Smooth muscle cell (in vitro differentiated cells): ENCODE measurements around the gene KCNK10. TPM values are rescaled to one million over a fixed set of nuclear protein-coding genes. Genes with fewer than 3 reads are reported as not detected.

Source experiments
- DNase-seq: peaks from one replicate; lab custom pipeline; 2025; ENCODE audit not compliant: unreplicated experiment; lab: John Stamatoyannopoulos, UW
- H2AFZ ChIP-seq: fragments of 200-600 bp; sonication (generic); 2 replicates; pipeline ENCODE4 v1.6.0; 2016; ENCODE audit warnings: antibody characterized with exemption, low read depth, mild to moderate bottlenecking
- H3F3A ChIP-seq: fragments of 200-600 bp; sonication (generic); 2 replicates; pipeline ENCODE4 v1.6.0; 2017; ENCODE audit warnings: antibody characterized with exemption, low read depth
- H3K27ac ChIP-seq: fragments of 200-600 bp; sonication (generic); 2 replicates; pipeline ENCODE4 v1.5.1; 2016; ENCODE audit warnings: low read depth, mild to moderate bottlenecking
- H3K27me3 ChIP-seq: fragments of 200-600 bp; sonication (generic); 2 replicates; pipeline ENCODE4 v1.6.1; 2016; ENCODE audit warnings: low read depth, mild to moderate bottlenecking
- H3K36me3 ChIP-seq: fragments of 200-600 bp; sonication (generic); 2 replicates; pipeline ENCODE4 v1.5.1; 2016; ENCODE audit warnings: low read depth
- H3K4me1 ChIP-seq: fragments of 200-600 bp; sonication (generic); 2 replicates; pipeline ENCODE4 v1.5.1; 2016; ENCODE audit warnings: low read depth
- H3K4me2 ChIP-seq: fragments of 200-600 bp; sonication (generic); 2 replicates; pipeline ENCODE4 v1.6.0; 2016; ENCODE audit warnings: mild to moderate bottlenecking
- H3K4me3 ChIP-seq: fragments of 200-600 bp; sonication (generic); 2 replicates; pipeline ENCODE4 v1.5.1; 2016; ENCODE audit warnings: mild to moderate bottlenecking
- H3K79me2 ChIP-seq: fragments of 200-600 bp; sonication (generic); 2 replicates; pipeline ENCODE4 v1.6.0; 2016; ENCODE audit warnings: low read depth, mild to moderate bottlenecking
- H3K9ac ChIP-seq: fragments of 200-600 bp; sonication (generic); 2 replicates; pipeline ENCODE4 v1.6.0; 2016; ENCODE audit warnings: low read depth
- H3K9me3 ChIP-seq: fragments of 200-600 bp; sonication (generic); replicated peaks from 2 replicates; pipeline ENCODE4 v1.5.1; 2016; ENCODE audit warnings: low read depth
- H4K20me1 ChIP-seq: fragments of 200-600 bp; sonication (generic); 2 replicates; pipeline ENCODE4 v1.6.0; 2016; ENCODE audit warnings: low read depth
- CTCF ChIP-seq: fragments of 200-600 bp; sonication (generic); IDR thresholded peaks from 2 replicates; pipeline ENCODE4 v1.5.1; 2017; ENCODE audit warnings: borderline replicate concordance, mild to moderate bottlenecking, antibody characterized with exemption; ENCODE audit not compliant: insufficient read depth, poor library complexity, severe bottlenecking
- WGBS: methylation state at CpG from one replicate; pipeline ENCODE4 v1.1.7; 2016; ENCODE audit warnings: low lambda C conversion rate; 5-methylcytosine and 5-hydroxymethylcytosine counted together
- polyA plus RNA-seq: library from polyadenylated mRNA; unstranded; fragments of >200 nt; fragmentation: Nextera tagmentation; extraction: Ambion mirVana; gene quantifications from 2 replicates; pipeline ENCODE4 v1.2.1, GENCODE V29; 2016
- total RNA-seq: library from RNA; depleted of rRNA; stranded (reverse); fragments of >200 nt; gene quantifications from 2 replicates; pipeline ENCODE4 v1.2.3, GENCODE V29; 2014

The KCNK10 gene
- total and polyA plus RNA-seq, 2 experiments from 2014 or later, result not detected

- H3K36me3 ChIP-seq, result no peaks in the 10 kb centered on the region
- no peak overlapping the region for H3K27ac ChIP-seq
- H3K79me2 ChIP-seq, result no peaks in the 10 kb centered on the region
- no peak for TF ChIP-seq CTCF
- no peak overlapping the region for H2AFZ ChIP-seq
- no peaks in the 10 kb centered on the region for H4K20me1 ChIP-seq
- no peak overlapping the region for H3K4me3 ChIP-seq
- H3K9ac ChIP-seq, result no peak overlapping the region
- peaks cover 27% of the 10 kb centered on the region for H3K4me1 ChIP-seq
- 80% methylated on average over 3 of the region's 3 CpGs for WGBS
- DNase-seq, result no peak
- H3K4me2 ChIP-seq, result no peak overlapping the region
- no peaks in the 10 kb centered on the region for H3K9me3 ChIP-seq
- no peaks in the 10 kb centered on the region for H3K27me3 ChIP-seq
- no peaks in the 10 kb centered on the region for H3F3A ChIP-seq
Measured at GRCh38 chr14:88311780-88312179, 11.3 kb downstream of the KCNK10 start.

GRCh38 chr14:88310449-88310848, 12.6 kb downstream of the KCNK10 start:
- Histone ChIP-seq H3K4me1 (peaks cover 27% of the 10 kb centered on the region), H3K27ac (no peak overlapping the region), H3K79me2 (no peaks in the 10 kb centered on the region), H3K9me3 (no peaks in the 10 kb centered on the region), H4K20me1 (no peaks in the 10 kb centered on the region), H3K27me3 (no peaks in the 10 kb centered on the region), H2AFZ (no peak overlapping the region), H3K36me3 (no peaks in the 10 kb centered on the region), H3K4me2 (no peak overlapping the region), H3F3A (no peaks in the 10 kb centered on the region), H3K4me3 (no peak overlapping the region), H3K9ac (no peak overlapping the region)
- DNase-seq, result no peak
- no peak for TF ChIP-seq CTCF
- WGBS, result 65% methylated on average over 4 of the region's 4 CpGs

GRCh38 chr14:88310021-88310420, 13.0 kb downstream of the KCNK10 start:
- no peaks in the 10 kb centered on the region for H3F3A ChIP-seq
- H3K36me3 ChIP-seq, result no peaks in the 10 kb centered on the region
- no peak overlapping the region for H3K4me3 ChIP-seq
- no peak overlapping the region for H2AFZ ChIP-seq
- DNase-seq, result no peak
- no peak overlapping the region for H3K9ac ChIP-seq
- no peak overlapping the region for H3K27ac ChIP-seq
- no peak for TF ChIP-seq CTCF
- H3K79me2 ChIP-seq, result no peaks in the 10 kb centered on the region
- no peaks in the 10 kb centered on the region for H3K27me3 ChIP-seq
- no peaks in the 10 kb centered on the region for H4K20me1 ChIP-seq
- H3K4me2 ChIP-seq, result no peak overlapping the region
- peaks cover 27% of the 10 kb centered on the region for H3K4me1 ChIP-seq
- 88% methylated on average over 4 of the region's 4 CpGs for WGBS
- no peaks in the 10 kb centered on the region for H3K9me3 ChIP-seq

- Histone ChIP-seq H3K79me2 (no peaks in the 10 kb centered on the region), H3K9me3 (no peaks in the 10 kb centered on the region), H3K4me3 (no peak overlapping the region), H2AFZ (no peak overlapping the region), H3K9ac (no peak overlapping the region), H3F3A (no peaks in the 10 kb centered on the region), H4K20me1 (no peaks in the 10 kb centered on the region), H3K4me1 (peaks cover 11% of the 10 kb centered on the region), H3K27me3 (no peaks in the 10 kb centered on the region), H3K4me2 (no peak overlapping the region), H3K27ac (no peak overlapping the region), H3K36me3 (no peaks in the 10 kb centered on the region)
- DNase-seq, result no peak
- WGBS, result 82% methylated on average over 6 of the region's 6 CpGs
- TF ChIP-seq CTCF, result no peak
Measured at GRCh38 chr14:88305528-88306322, 17.3 kb downstream of the KCNK10 start.
